GM19351 (cell line): ENCODE data around the gene OBSL1.

Experiments used
- ATAC-seq: cut with Tn5 transposase; IDR thresholded peaks from one replicate; pipeline ENCODE4 v1.9.1; 2021; ENCODE audit warnings: mild to moderate bottlenecking, moderate library complexity; ENCODE audit not compliant: unreplicated experiment

Gene OBSL1

GRCh38 chr2:219516888-219517287 is 54.5 kb downstream of the OBSL1 start:
- no peak for ATAC-seq

- no peak for ATAC-seq
These were observed 55.3 kb downstream of the OBSL1 start for GRCh38 chr2:219515874-219516629.

GRCh38 chr2:219514836-219515235 is 56.5 kb downstream of the OBSL1 start:
- ATAC-seq = no peak

GRCh38 chr2:219514196-219514761 is 57.1 kb downstream of the OBSL1 start, which contains the start of gene ASIC4:
TSS of gene ASIC4 (plus strand) at chr2:219514482. CDS start at chr2:219514725, 243 bp downstream.
- ATAC-seq = no peak

GRCh38 chr2:219513787-219514186 is 57.6 kb downstream of the OBSL1 start:
- no peak for ATAC-seq

GRCh38 chr2:219512524-219513216 is 58.7 kb downstream of the OBSL1 start:
- no peak for ATAC-seq

- no peak for ATAC-seq
These were observed 59.6 kb downstream of the OBSL1 start for GRCh38 chr2:219511547-219512325.

GRCh38 chr2:219510512-219511135 is 60.7 kb downstream of the OBSL1 start:
- no peak for ATAC-seq

GRCh38 chr2:219509780-219510511 is 61.4 kb downstream of the OBSL1 start:
- ATAC-seq = peak; percentile 81

- ATAC-seq = peak; percentile 26
These were observed 62.2 kb downstream of the OBSL1 start for GRCh38 chr2:219508971-219509779.

GRCh38 chr2:219508444-219508734 is 63.0 kb downstream of the OBSL1 start:
- ATAC-seq = no peak

- ATAC-seq = no peak
These were observed 63.5 kb downstream of the OBSL1 start for GRCh38 chr2:219507581-219508443.

GRCh38 chr2:219506802-219507526 is 64.4 kb downstream of the OBSL1 start:
- ATAC-seq = no peak

GRCh38 chr2:219506153-219506801 is 65.1 kb downstream of the OBSL1 start:
- no peak for ATAC-seq

- no peak for ATAC-seq
These were observed 65.8 kb downstream of the OBSL1 start for GRCh38 chr2:219505585-219505984.

GRCh38 chr2:219502618-219503017 is 68.7 kb downstream of the OBSL1 start:
- ATAC-seq = no peak

- no peak for ATAC-seq
These were observed 69.5 kb downstream of the OBSL1 start for GRCh38 chr2:219501849-219502248.
